Skeletal muscle tissue (tissue), 4 donors: ENCODE results near the gene CSF1. TPM values are rescaled to one million over a fixed set of nuclear protein-coding genes. Genes with fewer than 3 reads are reported as not detected.

Experiments used
- H3K27ac ChIP-seq: one replicate; pipeline ENCODE4 v1.7.0; 2013; ENCODE audit warnings: mild to moderate bottlenecking, low read depth, low read length, inconsistent platforms
- H3K27me3 ChIP-seq, 3 donors: one replicate each; pipeline ENCODE4 v1.7.0; 2013; ENCODE audit warnings: low read length in 3 of 3; ENCODE audit not compliant: control insufficient read depth in 3 of 3, insufficient read depth in 3 of 3
- H3K36me3 ChIP-seq, 3 donors: one replicate each; pipeline ENCODE4 v1.7.0; 2013; ENCODE audit warnings: low read length in 3 of 3; ENCODE audit not compliant: control insufficient read depth in 3 of 3, insufficient read depth in 3 of 3
- H3K4me1 ChIP-seq, 3 donors: one replicate each; pipeline ENCODE4 v1.7.0; 2013; ENCODE audit warnings: low read length in 3 of 3, mild to moderate bottlenecking in 3 of 3; ENCODE audit not compliant: control insufficient read depth in 3 of 3, insufficient read depth in 3 of 3
- H3K4me3 ChIP-seq, 3 donors: one replicate each; pipeline ENCODE4 v1.7.0; 2013; ENCODE audit warnings: low read length in 3 of 3
- H3K9ac ChIP-seq, 3 donors: one replicate each; pipeline ENCODE4 v1.7.0; 2013; ENCODE audit warnings: low read length in 3 of 3, mild to moderate bottlenecking in 3 of 3, moderate library complexity in 2 of 3, low read depth in 1 of 3
- H3K9me3 ChIP-seq, 3 donors: one replicate each; pipeline ENCODE4 v1.7.0; 2013; ENCODE audit warnings: low read length in 3 of 3; ENCODE audit not compliant: control insufficient read depth in 3 of 3
- total RNA-seq: library from RNA; depleted of rRNA; stranded (reverse); fragments of >200 nt; gene quantifications from one replicate; pipeline ENCODE4 v1.2.3, GENCODE V29; 2014
- donor health status: Osteomylitis.

Gene CSF1
- total RNA-seq, 1 donor from 2014 or later = 7.3 TPM

- H3K4me3 ChIP-seq = no peak overlapping the region
- H3K36me3 ChIP-seq = peaks cover 61 to 64% (median 62%) of the 10 kb centered on the region in 3 donors
- H3K27ac ChIP-seq = peak overlapping the region; percentile 63
- no peaks in the 10 kb centered on the region for H3K27me3 ChIP-seq
- peaks cover 43 to 52% (median 45%) of the 10 kb centered on the region in 3 donors for H3K4me1 ChIP-seq
- no peak overlapping the region for H3K9ac ChIP-seq
- no peaks in the 10 kb centered on the region for H3K9me3 ChIP-seq
Measured at GRCh38 chr1:109927356-109927755, 16.7 kb downstream of the CSF1 start.

DNA sequence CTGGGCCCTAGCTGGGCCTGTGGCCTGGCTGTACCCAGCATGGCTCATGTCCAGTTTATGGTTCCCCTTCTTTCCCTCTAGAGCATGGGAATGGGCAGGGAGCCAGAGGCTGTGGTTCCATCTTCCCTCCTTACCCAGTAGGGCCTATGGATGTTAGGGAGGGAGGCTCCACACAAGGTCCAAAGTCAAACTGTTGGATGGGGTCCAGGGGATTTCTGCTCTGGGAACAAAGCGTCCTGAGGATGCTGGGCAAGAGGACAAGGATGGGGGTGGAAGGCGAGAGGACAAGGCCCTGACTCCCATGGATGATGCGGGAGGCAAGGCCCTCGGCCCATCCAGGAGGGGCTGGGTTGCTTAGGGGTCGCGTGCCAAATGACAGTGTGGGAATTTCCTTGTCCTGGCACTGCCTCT lies 17.3 kb downstream of the CSF1 start:
- no peaks in the 10 kb centered on the region for H3K27me3 ChIP-seq
- H3K4me1 ChIP-seq = peaks cover 43 to 52% (median 45%) of the 10 kb centered on the region in 3 donors
- no peak overlapping the region for H3K9ac ChIP-seq
- H3K4me3 ChIP-seq = no peak overlapping the region
- peak overlapping the region; percentile 63 for H3K27ac ChIP-seq
- H3K36me3 ChIP-seq = peaks cover 55 to 58% (median 56%) of the 10 kb centered on the region in 3 donors
- no peaks in the 10 kb centered on the region for H3K9me3 ChIP-seq

DNA sequence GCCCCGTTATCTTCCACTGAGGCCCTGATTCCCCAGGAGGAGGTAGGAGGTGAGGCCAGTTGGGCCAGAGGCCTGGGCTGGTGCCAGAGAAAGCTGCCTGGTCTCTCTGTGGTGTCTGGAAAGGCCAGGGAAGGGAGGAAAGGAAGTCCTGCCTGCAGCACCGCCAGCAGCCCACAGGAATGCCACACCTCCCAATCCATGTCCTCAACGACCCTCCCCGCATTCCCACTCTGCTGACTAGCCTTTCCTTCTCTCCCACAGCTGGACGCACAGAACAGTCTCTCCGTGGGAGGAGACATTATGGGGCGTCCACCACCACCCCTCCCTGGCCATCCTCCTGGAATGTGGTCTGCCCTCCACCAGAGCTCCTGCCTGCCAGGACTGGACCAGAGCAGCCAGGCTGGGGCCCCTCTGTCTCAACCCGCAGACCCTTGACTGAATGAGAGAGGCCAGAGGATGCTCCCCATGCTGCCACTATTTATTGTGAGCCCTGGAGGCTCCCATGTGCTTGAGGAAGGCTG lies 18.0 kb downstream of the CSF1 start:
- Histone ChIP-seq H3K27me3 (no peaks in the 10 kb centered on the region), H3K4me3 (no peak overlapping the region), H3K9ac (peak overlapping the region in 1 of 3 donors; percentile 50), H3K36me3 (peaks cover 49 to 52% (median 49%) of the 10 kb centered on the region in 3 donors), H3K9me3 (no peaks in the 10 kb centered on the region), H3K4me1 (peaks cover 45 to 55% (median 45%) of the 10 kb centered on the region in 3 donors), H3K27ac (peak overlapping the region; percentile 63)

DNA sequence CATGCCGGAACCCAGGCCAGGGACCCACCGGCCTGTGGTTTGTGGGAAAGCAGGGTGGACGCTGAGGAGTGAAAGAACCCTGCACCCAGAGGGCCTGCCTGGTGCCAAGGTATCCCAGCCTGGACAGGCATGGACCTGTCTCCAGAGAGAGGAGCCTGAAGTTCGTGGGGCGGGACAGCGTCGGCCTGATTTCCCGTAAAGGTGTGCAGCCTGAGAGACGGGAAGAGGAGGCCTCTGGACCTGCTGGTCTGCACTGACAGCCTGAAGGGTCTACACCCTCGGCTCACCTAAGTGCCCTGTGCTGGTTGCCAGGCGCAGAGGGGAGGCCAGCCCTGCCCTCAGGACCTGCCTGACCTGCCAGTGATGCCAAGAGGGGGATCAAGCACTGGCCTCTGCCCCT lies 18.5 kb downstream of the CSF1 start:
- Histone ChIP-seq H3K9ac (peak overlapping the region in 1 of 3 donors; percentile 16), H3K27me3 (no peaks in the 10 kb centered on the region), H3K27ac (peak overlapping the region; percentile 63), H3K36me3 (peaks cover 45 to 47% (median 45%) of the 10 kb centered on the region in 3 donors), H3K4me1 (peaks cover 47 to 60% (median 50%) of the 10 kb centered on the region in 3 donors), H3K4me3 (no peak overlapping the region), H3K9me3 (no peaks in the 10 kb centered on the region)

DNA sequence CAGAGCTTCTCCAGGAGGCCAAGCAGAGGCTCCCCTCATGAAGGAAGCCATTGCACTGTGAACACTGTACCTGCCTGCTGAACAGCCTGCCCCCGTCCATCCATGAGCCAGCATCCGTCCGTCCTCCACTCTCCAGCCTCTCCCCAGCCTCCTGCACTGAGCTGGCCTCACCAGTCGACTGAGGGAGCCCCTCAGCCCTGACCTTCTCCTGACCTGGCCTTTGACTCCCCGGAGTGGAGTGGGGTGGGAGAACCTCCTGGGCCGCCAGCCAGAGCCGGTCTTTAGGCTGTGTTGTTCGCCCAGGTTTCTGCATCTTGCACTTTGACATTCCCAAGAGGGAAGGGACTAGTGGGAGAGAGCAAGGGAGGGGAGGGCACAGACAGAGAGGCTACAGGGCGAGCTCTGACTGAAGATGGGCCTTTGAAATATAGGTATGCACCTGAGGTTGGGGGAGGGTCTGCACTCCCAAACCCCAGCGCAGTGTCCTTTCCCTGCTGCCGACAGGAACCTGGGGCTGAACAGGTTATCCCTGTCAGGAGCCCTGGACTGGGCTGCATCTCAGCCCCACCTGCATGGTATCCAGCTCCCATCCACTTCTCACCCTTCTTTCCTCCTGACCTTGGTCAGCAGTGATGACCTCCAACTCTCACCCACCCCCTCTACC lies 19.1 kb downstream of the CSF1 start:
- H3K27me3 ChIP-seq = no peaks in the 10 kb centered on the region
- H3K4me1 ChIP-seq = peaks cover 52 to 62% (median 54%) of the 10 kb centered on the region in 3 donors
- H3K4me3 ChIP-seq = no peak overlapping the region
- H3K9me3 ChIP-seq = no peaks in the 10 kb centered on the region
- peak overlapping the region; percentile 29 for H3K27ac ChIP-seq
- H3K36me3 ChIP-seq = peaks cover 39 to 41% (median 40%) of the 10 kb centered on the region in 3 donors
- H3K9ac ChIP-seq = peak overlapping the region in 1 of 3 donors; percentile 16

DNA sequence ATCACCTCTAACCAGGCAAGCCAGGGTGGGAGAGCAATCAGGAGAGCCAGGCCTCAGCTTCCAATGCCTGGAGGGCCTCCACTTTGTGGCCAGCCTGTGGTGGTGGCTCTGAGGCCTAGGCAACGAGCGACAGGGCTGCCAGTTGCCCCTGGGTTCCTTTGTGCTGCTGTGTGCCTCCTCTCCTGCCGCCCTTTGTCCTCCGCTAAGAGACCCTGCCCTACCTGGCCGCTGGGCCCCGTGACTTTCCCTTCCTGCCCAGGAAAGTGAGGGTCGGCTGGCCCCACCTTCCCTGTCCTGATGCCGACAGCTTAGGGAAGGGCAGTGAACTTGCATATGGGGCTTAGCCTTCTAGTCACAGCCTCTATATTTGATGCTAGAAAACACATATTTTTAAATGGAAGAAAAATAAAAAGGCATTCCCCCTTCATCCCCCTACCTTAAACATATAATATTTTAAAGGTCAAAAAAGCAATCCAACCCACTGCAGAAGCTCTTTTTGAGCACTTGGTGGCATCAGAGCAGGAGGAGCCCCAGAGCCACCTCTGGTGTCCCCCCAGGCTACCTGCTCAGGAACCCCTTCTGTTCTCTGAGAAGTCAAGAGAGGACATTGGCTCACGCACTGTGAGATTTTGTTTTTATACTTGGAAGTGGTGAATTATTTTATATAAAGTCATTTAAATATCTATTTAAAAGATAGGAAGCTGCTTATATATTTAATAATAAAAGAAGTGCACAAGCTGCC lies 19.8 kb downstream of the CSF1 start:
- Histone ChIP-seq H3K4me1 (peaks cover 54 to 62% (median 57%) of the 10 kb centered on the region in 3 donors), H3K27me3 (no peaks in the 10 kb centered on the region), H3K9ac (peak overlapping the region in 1 of 3 donors; percentile 3), H3K36me3 (peaks cover 32 to 35% (median 34%) of the 10 kb centered on the region in 3 donors), H3K9me3 (no peaks in the 10 kb centered on the region), H3K27ac (peak overlapping the region; percentile 29), H3K4me3 (no peak overlapping the region)

- Histone ChIP-seq H3K9me3 (no peaks in the 10 kb centered on the region), H3K27ac (peak overlapping the region; percentile 64), H3K27me3 (no peaks in the 10 kb centered on the region), H3K4me1 (peaks cover 54 to 60% (median 57%) of the 10 kb centered on the region in 3 donors), H3K9ac (peak overlapping the region in 2 of 3 donors; percentile 17 to 57), H3K4me3 (no peak overlapping the region), H3K36me3 (peaks cover 24 to 26% (median 26%) of the 10 kb centered on the region in 3 donors)
Measured at GRCh38 chr1:109931189-109931731, 20.6 kb downstream of the CSF1 start.

- Histone ChIP-seq H3K4me1 (peaks cover 54 to 56% (median 54%) of the 10 kb centered on the region in 3 donors), H3K27me3 (no peaks in the 10 kb centered on the region), H3K27ac (no peak overlapping the region), H3K4me3 (no peak overlapping the region), H3K9ac (no peak overlapping the region), H3K36me3 (peaks cover 17 to 21% (median 21%) of the 10 kb centered on the region in 3 donors), H3K9me3 (no peaks in the 10 kb centered on the region)
Measured at GRCh38 chr1:109931911-109932636, 21.4 kb downstream of the CSF1 start.

DNA sequence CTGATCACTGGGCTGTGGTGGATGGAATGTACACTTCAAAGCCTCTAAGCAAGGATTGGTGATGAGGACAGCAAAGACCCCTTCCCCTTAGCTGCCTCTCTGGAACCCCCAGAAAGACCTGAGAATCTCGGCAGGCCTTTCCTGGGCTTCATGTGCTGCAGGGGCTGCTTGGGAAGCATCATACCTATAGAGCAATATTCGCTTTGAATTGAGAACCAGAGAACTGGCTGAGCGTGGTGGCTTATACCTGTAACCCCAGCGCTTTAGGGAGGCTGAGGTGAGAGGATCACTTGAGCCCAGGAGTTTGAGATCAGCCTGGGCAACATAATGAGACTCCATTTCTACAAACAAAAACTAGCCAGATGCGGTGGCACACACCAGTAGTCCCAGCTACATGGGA lies 22.0 kb downstream of the CSF1 start:
- Histone ChIP-seq H3K27me3 (no peaks in the 10 kb centered on the region), H3K27ac (no peak overlapping the region), H3K4me3 (no peak overlapping the region), H3K9ac (no peak overlapping the region), H3K4me1 (peaks cover 48 to 51% (median 50%) of the 10 kb centered on the region in 3 donors), H3K36me3 (peaks cover 17 to 20% (median 18%) of the 10 kb centered on the region in 3 donors), H3K9me3 (peaks cover 0 to 1% (median 0%) of the 10 kb centered on the region in 3 donors)
